GM19240 (cell line): ENCODE measurements around the gene MAFG.

ENCODE experiments used
- DNase-seq: peaks from one replicate; pipeline ENCODE4 v3.0.0; 2011; ENCODE audit warnings: low spot score; ENCODE audit not compliant: insufficient read length

MAFG gene

DNA sequence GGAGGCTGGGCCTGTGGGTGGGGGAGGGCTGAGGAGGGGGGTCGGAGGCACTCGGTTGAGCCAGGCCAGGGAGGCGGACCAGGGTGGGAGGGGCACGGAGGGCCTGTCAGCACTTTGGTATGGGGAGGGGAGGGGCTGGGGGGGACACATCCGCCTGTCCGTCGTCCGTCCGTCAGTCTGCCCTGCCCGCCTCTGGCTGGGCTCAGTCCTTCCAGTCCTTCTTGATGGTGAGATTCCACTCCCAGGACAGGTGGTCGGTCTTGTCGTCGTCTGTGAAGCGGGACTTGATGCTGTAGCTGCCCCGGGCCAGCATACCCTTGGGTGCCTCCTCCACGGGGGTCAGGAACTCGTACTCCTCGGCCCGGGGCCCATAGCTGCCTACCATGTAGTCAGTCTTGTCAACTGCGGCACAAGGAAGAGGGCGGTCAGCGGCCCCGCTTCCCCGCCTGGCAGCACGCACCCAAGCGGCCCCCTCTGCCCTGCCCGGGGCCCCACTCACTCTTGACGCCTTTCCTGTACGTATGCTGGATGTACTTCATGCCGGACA, 58.8 kb downstream of the MAFG start:
- DNase-seq, result no peak
